A673 (cell line): ENCODE results near the gene SAYSD1. TPM values are rescaled to one million over a fixed set of nuclear protein-coding genes. Genes with fewer than 3 reads are reported as not detected.

Experiments
- BruUV-seq: library from RNA; stranded (reverse); fragments of 400-500 nt; replicated peaks from 2 replicates; lab custom pipeline; 2021; lab: Mats Ljungman, UMichigan
- CTCF ChIA-PET: fragments of 300-600 bp; sonication (Branson Sonifier 250); formaldehyde crosslinking; loops from one replicate; lab custom pipeline; 2022; ENCODE audit warnings: antibody characterized with exemption; lab: Charles Lee
- POLR2A ChIA-PET: fragments of 300-600 bp; sonication (Branson Sonifier 250); formaldehyde crosslinking; loops from one replicate; lab custom pipeline; 2022; ENCODE audit warnings: antibody characterized with exemption; ENCODE audit not compliant: low non-redundant PET; lab: Charles Lee
- DNase-seq: peaks from one replicate; pipeline ENCODE4 v3.0.0-alpha.2; 2015; ENCODE audit warnings: low spot score
- H3K27ac ChIP-seq: fragments of 200-600 bp; sonication (generic); 2 replicates; pipeline ENCODE4 v1.5.1; 2016; ENCODE audit warnings: mixed run types, low read depth, mild to moderate bottlenecking, mixed read lengths, antibody characterized with exemption, low read length; ENCODE audit not compliant: poor library complexity, severe bottlenecking
- H3K27me3 ChIP-seq: fragments of 200-600 bp; sonication (generic); replicated peaks from 2 replicates; pipeline ENCODE4 v1.6.1; 2017; ENCODE audit warnings: mixed run types, low read depth, mild to moderate bottlenecking, mixed read lengths, antibody characterized with exemption, low read length; ENCODE audit not compliant: insufficient read depth, poor library complexity
- H3K36me3 ChIP-seq: fragments of 200-600 bp; sonication (generic); 2 replicates; pipeline ENCODE4 v1.6.1; 2016; ENCODE audit warnings: mixed run types, mild to moderate bottlenecking, mixed read lengths, antibody characterized with exemption, low read length; ENCODE audit not compliant: insufficient read depth, poor library complexity, severe bottlenecking
- H3K4me1 ChIP-seq: fragments of 200-600 bp; sonication (generic); 2 replicates; pipeline ENCODE4 v1.6.1; 2017; ENCODE audit warnings: mixed run types, mild to moderate bottlenecking, mixed read lengths, antibody characterized with exemption, low read length; ENCODE audit not compliant: insufficient read depth, poor library complexity, severe bottlenecking
- H3K4me3 ChIP-seq: fragments of 200-600 bp; sonication (generic); 2 replicates; pipeline ENCODE4 v1.5.1; 2016; ENCODE audit warnings: low read depth, mixed run types, mild to moderate bottlenecking, mixed read lengths, low read length; ENCODE audit not compliant: poor library complexity, severe bottlenecking
- H3K9me3 ChIP-seq: fragments of 200-600 bp; sonication (generic); 2 replicates; pipeline ENCODE4 v1.6.1; 2016; ENCODE audit warnings: mixed run types, low read depth, mild to moderate bottlenecking, mixed read lengths, antibody characterized with exemption, low read length; ENCODE audit not compliant: poor library complexity, severe bottlenecking
- EZH2 ChIP-seq: fragments of 200-600 bp; sonication (generic); IDR thresholded peaks from 2 replicates; pipeline ENCODE4 v1.6.1; 2017; ENCODE audit warnings: borderline replicate concordance, low read depth, mild to moderate bottlenecking, mixed read lengths, antibody characterized with exemption, low read length; ENCODE audit not compliant: poor library complexity, severe bottlenecking
- intact Hi-C: fragments of 100-400 bp; cut with micrococcal nuclease; formaldehyde crosslinking; loops from one replicate; pipeline ENCODE4 v1.10.0; 2022; ENCODE audit not compliant: unreplicated experiment
- total RNA-seq: library from RNA; stranded (reverse); gene quantifications from 2 replicates; pipeline ENCODE4 v1.2.3, GENCODE V29; 2021
- TF ChIP-seq, protein P1 (sequence below): fragments of 300-800, 200-600 bp; sonication (generic); conservative IDR thresholded peaks from 2 replicates; pipeline ENCODE4 v1.5.1; 2017; ENCODE audit warnings: low read depth, mild to moderate bottlenecking, antibody characterized with exemption, low read length, moderate library complexity, mixed read lengths

Gene SAYSD1
- total RNA-seq, 1 experiment from 2014 or later, result 16.2 TPM

DNA sequence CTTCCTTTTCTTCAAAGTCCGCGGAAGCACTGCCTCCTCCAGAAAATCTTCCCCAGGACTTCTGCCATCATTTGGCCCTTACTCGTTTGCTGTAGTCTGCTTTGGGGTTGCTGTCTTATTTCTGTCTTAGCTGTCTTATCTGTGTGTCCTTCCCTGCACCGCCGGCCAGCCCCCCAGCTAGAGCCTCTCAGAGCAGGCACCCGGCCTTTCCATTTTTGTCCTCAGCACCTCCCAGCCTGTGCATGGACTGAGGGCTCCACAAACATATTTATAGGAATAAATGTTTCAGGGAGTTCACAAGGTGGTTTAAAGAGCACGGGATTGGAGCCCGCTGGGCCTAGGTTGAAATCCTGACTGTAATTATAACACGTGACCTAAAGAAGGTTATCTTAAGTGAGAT is 58.3 kb downstream of the SAYSD1 start:
- TF ChIP-seq, protein P1, sequence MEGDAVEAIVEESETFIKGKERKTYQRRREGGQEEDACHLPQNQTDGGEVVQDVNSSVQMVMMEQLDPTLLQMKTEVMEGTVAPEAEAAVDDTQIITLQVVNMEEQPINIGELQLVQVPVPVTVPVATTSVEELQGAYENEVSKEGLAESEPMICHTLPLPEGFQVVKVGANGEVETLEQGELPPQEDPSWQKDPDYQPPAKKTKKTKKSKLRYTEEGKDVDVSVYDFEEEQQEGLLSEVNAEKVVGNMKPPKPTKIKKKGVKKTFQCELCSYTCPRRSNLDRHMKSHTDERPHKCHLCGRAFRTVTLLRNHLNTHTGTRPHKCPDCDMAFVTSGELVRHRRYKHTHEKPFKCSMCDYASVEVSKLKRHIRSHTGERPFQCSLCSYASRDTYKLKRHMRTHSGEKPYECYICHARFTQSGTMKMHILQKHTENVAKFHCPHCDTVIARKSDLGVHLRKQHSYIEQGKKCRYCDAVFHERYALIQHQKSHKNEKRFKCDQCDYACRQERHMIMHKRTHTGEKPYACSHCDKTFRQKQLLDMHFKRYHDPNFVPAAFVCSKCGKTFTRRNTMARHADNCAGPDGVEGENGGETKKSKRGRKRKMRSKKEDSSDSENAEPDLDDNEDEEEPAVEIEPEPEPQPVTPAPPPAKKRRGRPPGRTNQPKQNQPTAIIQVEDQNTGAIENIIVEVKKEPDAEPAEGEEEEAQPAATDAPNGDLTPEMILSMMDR, result no peak
- TF ChIP-seq EZH2, result no peak
- Histone ChIP-seq H3K4me1 (no peaks in the 10 kb centered on the region), H3K27ac (no peak overlapping the region), H3K36me3 (no peaks in the 10 kb centered on the region), H3K9me3 (no peaks in the 10 kb centered on the region), H3K27me3 (peaks cover 11% of the 10 kb centered on the region), H3K4me3 (no peak overlapping the region)
- no TSS peak for BruUV-seq
- DNase-seq, result no peak
- intact Hi-C loops, result no loop called here
- CTCF ChIA-PET, result no interaction called here
- POLR2A ChIA-PET, result no interaction called here

GRCh38 chr6:39056191-39056590 is 58.8 kb downstream of the SAYSD1 start:
- TF ChIP-seq, protein P1, result no peak
- TF ChIP-seq EZH2, result no peak
- POLR2A ChIA-PET, result no interaction called here
- CTCF ChIA-PET, result no interaction called here
- BruUV-seq, result no TSS peak
- H3K4me3 ChIP-seq, result no peak overlapping the region
- H3K27ac ChIP-seq, result no peak overlapping the region
- intact Hi-C loops, result no loop called here
- peaks cover 9% of the 10 kb centered on the region for H3K27me3 ChIP-seq
- H3K36me3 ChIP-seq, result no peaks in the 10 kb centered on the region
- DNase-seq, result no peak
- no peaks in the 10 kb centered on the region for H3K9me3 ChIP-seq
- H3K4me1 ChIP-seq, result no peaks in the 10 kb centered on the region

DNA sequence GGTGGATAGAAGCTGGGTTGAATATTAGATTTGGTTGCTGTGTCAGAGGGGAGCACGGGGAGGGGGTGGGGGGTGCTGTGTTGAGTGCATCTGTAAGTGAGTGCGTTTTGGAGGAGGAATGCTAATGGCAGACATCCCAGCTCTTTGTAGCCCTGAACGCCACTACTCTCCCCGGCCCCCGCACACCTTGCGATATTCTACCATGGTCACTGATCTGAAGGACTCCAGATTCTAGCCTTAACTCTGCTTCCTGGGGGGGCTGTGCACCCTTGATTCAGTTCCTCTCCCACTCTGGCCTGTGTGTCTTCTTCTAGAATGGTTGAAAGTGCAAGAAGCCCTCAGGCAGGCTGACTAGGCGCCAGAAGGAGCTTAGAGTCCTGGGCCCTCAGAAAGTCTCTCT is 59.3 kb downstream of the SAYSD1 start:
- no peak for DNase-seq
- TF ChIP-seq EZH2, result no peak
- TF ChIP-seq, protein P1, result no peak
- no peaks in the 10 kb centered on the region for H3K9me3 ChIP-seq
- H3K27ac ChIP-seq, result no peak overlapping the region
- no peak overlapping the region for H3K4me3 ChIP-seq
- peaks cover 11% of the 10 kb centered on the region for H3K27me3 ChIP-seq
- H3K36me3 ChIP-seq, result no peaks in the 10 kb centered on the region
- ChIA-PET POLR2A (no interaction called here), CTCF (no interaction called here)
- intact Hi-C loops, result no loop called here
- no TSS peak for BruUV-seq
- H3K4me1 ChIP-seq, result no peaks in the 10 kb centered on the region
